Liver (tissue), 9 donors: ENCODE measurements around the gene CPNE1. TPM values are rescaled to one million over a fixed set of nuclear protein-coding genes. Genes with fewer than 3 reads are reported as not detected.

Experiments used
- DNase-seq: peaks from one replicate; pipeline ENCODE4 v3.0.0-alpha.2; 2017; ENCODE audit warnings: low spot score
- H3K27ac ChIP-seq, 2 donors: one replicate each; pipeline ENCODE4 v1.7.0; 2013; ENCODE audit warnings: inconsistent platforms in 2 of 2, low read length in 2 of 2, control low read depth in 1 of 2, low read depth in 1 of 2, mild to moderate bottlenecking in 1 of 2
- H3K27me3 ChIP-seq, 4 donors: one replicate each; pipeline versions ENCODE4 v1.6.1 to v1.7.0; 2013; ENCODE audit warnings: low read length in 3 of 4, inconsistent platforms in 1 of 4, mild to moderate bottlenecking in 1 of 4, moderate library complexity in 1 of 4; ENCODE audit not compliant: control insufficient read depth in 4 of 4, insufficient read depth in 4 of 4
- H3K36me3 ChIP-seq, 4 donors: one replicate each; pipeline versions ENCODE4 v1.6.1 to v1.7.0; 2013; ENCODE audit warnings: low read length in 3 of 4, mild to moderate bottlenecking in 3 of 4, low read depth in 1 of 4, moderate library complexity in 1 of 4; ENCODE audit not compliant: control insufficient read depth in 4 of 4, insufficient read depth in 3 of 4
- H3K4me1 ChIP-seq, 4 donors: one replicate each; pipeline versions ENCODE4 v1.6.1 to v1.7.0; 2013; ENCODE audit warnings: low read length in 3 of 4, mild to moderate bottlenecking in 3 of 4, moderate library complexity in 1 of 4; ENCODE audit not compliant: control insufficient read depth in 4 of 4, insufficient read depth in 4 of 4
- H3K4me3 ChIP-seq, 3 donors: one replicate each; pipeline versions ENCODE4 v1.6.1 to v1.7.0; 2013; ENCODE audit warnings: low read length in 3 of 3, control low read depth in 1 of 3, low read depth in 1 of 3, mild to moderate bottlenecking in 1 of 3
- H3K9ac ChIP-seq, 2 donors: one replicate each; pipeline ENCODE4 v1.7.0; 2013; ENCODE audit warnings: low read length in 2 of 2, mild to moderate bottlenecking in 2 of 2, moderate library complexity in 2 of 2, control low read depth in 1 of 2, low read depth in 1 of 2
- H3K9me3 ChIP-seq, 4 donors: one replicate each; pipeline versions ENCODE4 v1.6.1 to v1.7.0; 2013; ENCODE audit warnings: low read length in 3 of 4; ENCODE audit not compliant: control insufficient read depth in 4 of 4
- CTCF ChIP-seq: fragments of 150-350 bp; IDR thresholded peaks from 2 replicates; pipeline ENCODE4 v1.5.1; 2017; ENCODE audit warnings: improper control_type of control experiment, low read depth, low read length; ENCODE audit not compliant: missing input control
- EGR1 ChIP-seq, 2 donors: IDR thresholded peaks; 2 replicates each; pipeline ENCODE4 v1.6.1; 2016 to 2018; ENCODE audit warnings: antibody characterized with exemption in 2 of 2, low read depth in 2 of 2
- FOXA1 ChIP-seq: IDR thresholded peaks from 2 replicates; pipeline ENCODE4 v1.6.1; 2016; ENCODE audit warnings: antibody characterized with exemption
- GABPA ChIP-seq, 2 donors: IDR thresholded peaks in 1 of 2; conservative IDR thresholded peaks in 1 of 2; 2 replicates each; pipeline ENCODE4 v1.6.1; 2016; ENCODE audit warnings: antibody characterized with exemption in 2 of 2, mild to moderate bottlenecking in 1 of 2, moderate library complexity in 1 of 2
- HNF4A ChIP-seq, 2 donors: conservative IDR thresholded peaks; 2 replicates each; pipeline ENCODE4 v1.6.1; 2016; ENCODE audit warnings: antibody characterized with exemption in 2 of 2, mild to moderate bottlenecking in 2 of 2
- HNF4G ChIP-seq: IDR thresholded peaks from 2 replicates; pipeline ENCODE4 v1.6.1; 2016; ENCODE audit warnings: antibody characterized with exemption
- JUND ChIP-seq, 2 donors: IDR thresholded peaks; 2 replicates each; pipeline ENCODE4 v1.6.1; 2016; ENCODE audit warnings: antibody characterized with exemption in 2 of 2
- MAX ChIP-seq: IDR thresholded peaks from 2 replicates; pipeline ENCODE4 v1.6.1; 2016; ENCODE audit warnings: antibody characterized with exemption
- NR2F2 ChIP-seq: IDR thresholded peaks from 2 replicates; pipeline ENCODE4 v1.6.1; 2016; ENCODE audit warnings: antibody characterized with exemption
- RXRA ChIP-seq, 2 donors: IDR thresholded peaks; 2 replicates each; pipeline ENCODE4 v1.6.1; 2017 to 2018; ENCODE audit warnings: antibody characterized with exemption in 2 of 2, mild to moderate bottlenecking in 1 of 2
- TAF1 ChIP-seq: conservative IDR thresholded peaks from 2 replicates; pipeline ENCODE4 v1.6.1; 2016; ENCODE audit warnings: antibody characterized with exemption, mild to moderate bottlenecking
- ZBTB33 ChIP-seq: IDR thresholded peaks from 2 replicates; pipeline ENCODE4 v1.6.1; 2016; ENCODE audit warnings: antibody characterized with exemption
- WGBS: extraction: QIAGEN DNeasy Blood & Tissue Kit; methylation state at CpG from one replicate; pipeline ENCODE4 v1.1.7; 2013; 5-methylcytosine and 5-hydroxymethylcytosine counted together
- polyA plus RNA-seq, 2 donors: library from polyadenylated mRNA; stranded (reverse) in 1 of 2; unstranded in 1 of 2; fragments of 200-250 nt in 1 of 2; fragments of >200 nt in 1 of 2; fragmentation: Nextera tagmentation in 1 of 2; extraction: Ambion mirVana in 1 of 2; gene quantifications; one replicate each; pipeline versions ENCODE4 v1.2.1 to v1.2.3, GENCODE V29; 2013 to 2015
- total RNA-seq, 2 donors: library from RNA; depleted of rRNA; stranded (reverse); fragments of >200 nt; gene quantifications; one replicate each; pipeline ENCODE4 v1.2.3, GENCODE V29; 2014
- TF ChIP-seq, protein P1 (sequence below): IDR thresholded peaks from 2 replicates; pipeline ENCODE4 v1.6.1; 2016; ENCODE audit warnings: antibody characterized with exemption, mild to moderate bottlenecking
- donor health status: healthy.
- donor health status: healthy.
- donor health status: healthy.
- donor health status: healthy.
- donor health status: healthy.

Gene CPNE1
- total and polyA plus RNA-seq, 4 donors: 25.5 to 55.4 (median 50.5) TPM

DNA sequence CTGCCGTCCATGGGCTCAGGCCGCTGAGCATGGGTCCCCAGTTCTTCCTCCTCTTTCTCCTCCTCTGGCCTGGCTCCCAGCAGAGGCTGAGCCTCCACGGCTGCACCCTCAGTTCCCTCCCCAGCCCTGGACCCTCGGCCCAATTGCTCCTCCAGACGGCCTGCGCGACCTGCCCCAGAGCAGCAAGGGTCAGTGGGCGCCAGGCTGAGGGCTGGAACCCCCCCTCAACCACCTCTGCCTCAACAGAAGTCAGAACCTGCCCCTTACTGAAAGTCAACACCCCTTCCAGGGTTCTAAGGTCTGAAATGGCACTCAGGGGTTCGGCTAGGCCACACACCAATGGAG is 65.0 kb downstream of the CPNE1 start (continued):
- TF ChIP-seq, protein P1, sequence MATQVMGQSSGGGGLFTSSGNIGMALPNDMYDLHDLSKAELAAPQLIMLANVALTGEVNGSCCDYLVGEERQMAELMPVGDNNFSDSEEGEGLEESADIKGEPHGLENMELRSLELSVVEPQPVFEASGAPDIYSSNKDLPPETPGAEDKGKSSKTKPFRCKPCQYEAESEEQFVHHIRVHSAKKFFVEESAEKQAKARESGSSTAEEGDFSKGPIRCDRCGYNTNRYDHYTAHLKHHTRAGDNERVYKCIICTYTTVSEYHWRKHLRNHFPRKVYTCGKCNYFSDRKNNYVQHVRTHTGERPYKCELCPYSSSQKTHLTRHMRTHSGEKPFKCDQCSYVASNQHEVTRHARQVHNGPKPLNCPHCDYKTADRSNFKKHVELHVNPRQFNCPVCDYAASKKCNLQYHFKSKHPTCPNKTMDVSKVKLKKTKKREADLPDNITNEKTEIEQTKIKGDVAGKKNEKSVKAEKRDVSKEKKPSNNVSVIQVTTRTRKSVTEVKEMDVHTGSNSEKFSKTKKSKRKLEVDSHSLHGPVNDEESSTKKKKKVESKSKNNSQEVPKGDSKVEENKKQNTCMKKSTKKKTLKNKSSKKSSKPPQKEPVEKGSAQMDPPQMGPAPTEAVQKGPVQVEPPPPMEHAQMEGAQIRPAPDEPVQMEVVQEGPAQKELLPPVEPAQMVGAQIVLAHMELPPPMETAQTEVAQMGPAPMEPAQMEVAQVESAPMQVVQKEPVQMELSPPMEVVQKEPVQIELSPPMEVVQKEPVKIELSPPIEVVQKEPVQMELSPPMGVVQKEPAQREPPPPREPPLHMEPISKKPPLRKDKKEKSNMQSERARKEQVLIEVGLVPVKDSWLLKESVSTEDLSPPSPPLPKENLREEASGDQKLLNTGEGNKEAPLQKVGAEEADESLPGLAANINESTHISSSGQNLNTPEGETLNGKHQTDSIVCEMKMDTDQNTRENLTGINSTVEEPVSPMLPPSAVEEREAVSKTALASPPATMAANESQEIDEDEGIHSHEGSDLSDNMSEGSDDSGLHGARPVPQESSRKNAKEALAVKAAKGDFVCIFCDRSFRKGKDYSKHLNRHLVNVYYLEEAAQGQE: no peak
- TF ChIP-seq EGR1 (IDR thresholded peaks at IDR 0.05; ENCODE audit: low read depth in 2 of 2) (no peak), JUND (IDR thresholded peaks at IDR 0.05) (no peak), HNF4G (no peak), TAF1 (no peak)

- H3K27me3 ChIP-seq: no peaks in the 10 kb centered on the region
- H3K4me3 ChIP-seq: no peak overlapping the region
- H3K9ac ChIP-seq: no peak overlapping the region
- H3K36me3 ChIP-seq: no peaks in the 10 kb centered on the region
- peaks cover 7 to 18% (median 15%) of the 10 kb centered on the region in 4 donors for H3K4me1 ChIP-seq
- TF ChIP-seq, protein P1: no peak
- TF ChIP-seq NR2F2 (no peak), TAF1 (no peak)
- no peak overlapping the region for H3K27ac ChIP-seq
- no peaks in the 10 kb centered on the region for H3K9me3 ChIP-seq
- DNase-seq: no peak
- WGBS: 80% methylated on average over 22 of the region's 22 CpGs
These were observed 65.6 kb downstream of the CPNE1 start for GRCh38 chr20:35598899-35599775.

- H3K4me3 ChIP-seq: no peak overlapping the region
- H3K27ac ChIP-seq: no peak overlapping the region
- no peaks in the 10 kb centered on the region for H3K27me3 ChIP-seq
- 75% methylated on average over 7 of the region's 7 CpGs for WGBS
- H3K9ac ChIP-seq: no peak overlapping the region
- H3K36me3 ChIP-seq: no peaks in the 10 kb centered on the region
- H3K4me1 ChIP-seq: peaks cover 7 to 18% (median 15%) of the 10 kb centered on the region in 4 donors
- no peak for DNase-seq
- H3K9me3 ChIP-seq: no peaks in the 10 kb centered on the region
- TF ChIP-seq NR2F2: no peak
- no peak for TF ChIP-seq GABPA (IDR thresholded peaks at IDR 0.05 in 1 of 2, conservative IDR thresholded peaks at IDR 0.05 in 1 of 2)
- TF ChIP-seq ZBTB33: no peak
- TF ChIP-seq FOXA1: no peak
- no peak for TF ChIP-seq CTCF
- no peak for TF ChIP-seq HNF4A (conservative IDR thresholded peaks at IDR 0.05)
- TF ChIP-seq, protein P1: no peak
- TF ChIP-seq MAX: no peak
- TF ChIP-seq TAF1: no peak
- no peak for TF ChIP-seq RXRA (IDR thresholded peaks at IDR 0.05)
These were observed 66.2 kb downstream of the CPNE1 start for GRCh38 chr20:35598476-35598875.
